Hepatocyte (in vitro differentiated cells): ENCODE results near the gene ZNF423. TPM values are rescaled to one million over a fixed set of nuclear protein-coding genes. Genes with fewer than 3 reads are reported as not detected.

Experiments used
- DNase-seq: peaks from one replicate; pipeline ENCODE4 v3.0.0-alpha.2; 2016; ENCODE audit warnings: low spot score
- H2AFZ ChIP-seq: fragments of 200-600 bp; sonication (generic); 2 replicates; pipeline ENCODE4 v1.6.0; 2016; ENCODE audit warnings: antibody characterized with exemption, mild to moderate bottlenecking
- H3K27ac ChIP-seq: fragments of 200-600 bp; sonication (generic); 2 replicates; pipeline ENCODE4 v1.5.1; 2016; ENCODE audit warnings: mild to moderate bottlenecking
- H3K27me3 ChIP-seq: fragments of 200-600 bp; sonication (generic); 2 replicates; pipeline ENCODE4 v1.6.1; 2016
- H3K36me3 ChIP-seq: fragments of 200-600 bp; sonication (generic); replicated peaks from 2 replicates; pipeline ENCODE4 v1.5.1; 2016; ENCODE audit warnings: low read depth; ENCODE audit not compliant: insufficient read depth
- H3K4me1 ChIP-seq: fragments of 200-600 bp; sonication (generic); 2 replicates; pipeline ENCODE4 v1.5.1; 2016; ENCODE audit warnings: mild to moderate bottlenecking, moderate library complexity; ENCODE audit not compliant: insufficient read depth
- H3K4me2 ChIP-seq: fragments of 200-600 bp; sonication (generic); 2 replicates; pipeline ENCODE4 v1.6.0; 2016
- H3K4me3 ChIP-seq: fragments of 200-600 bp; sonication (generic); 2 replicates; pipeline ENCODE4 v1.5.1; 2016; ENCODE audit warnings: mild to moderate bottlenecking
- H3K79me2 ChIP-seq: fragments of 200-600 bp; sonication (generic); 2 replicates; pipeline ENCODE4 v1.6.0; 2017; ENCODE audit warnings: mild to moderate bottlenecking
- H3K9me2 ChIP-seq: fragments of 200-600 bp; sonication (generic); replicated peaks from 2 replicates; pipeline ENCODE4 v1.6.0; 2017; ENCODE audit warnings: mild to moderate bottlenecking; ENCODE audit not compliant: insufficient read depth
- H3K9me3 ChIP-seq: fragments of 200-600 bp; sonication (generic); 2 replicates; pipeline ENCODE4 v1.5.1; 2016; ENCODE audit warnings: low read depth, mild to moderate bottlenecking
- H4K20me1 ChIP-seq: fragments of 200-600 bp; sonication (generic); 2 replicates; pipeline ENCODE4 v1.6.0; 2016; ENCODE audit warnings: mild to moderate bottlenecking; ENCODE audit not compliant: insufficient read depth, poor library complexity, severe bottlenecking
- EZH2 ChIP-seq: fragments of 200-600 bp; sonication (generic); IDR thresholded peaks from 2 replicates; pipeline ENCODE4 v1.6.1; 2016; ENCODE audit warnings: antibody characterized with exemption, mild to moderate bottlenecking, borderline replicate concordance
- EZH2phosphoT487 ChIP-seq: fragments of 200-600 bp; sonication (generic); IDR thresholded peaks from one replicate; pipeline ENCODE4 v1.6.1; 2018; ENCODE audit warnings: antibody characterized with exemption, mild to moderate bottlenecking, low read depth, moderate library complexity; ENCODE audit not compliant: unreplicated experiment, severe bottlenecking
- WGBS: methylation state at CpG from one replicate; pipeline ENCODE4 v1.1.6; 2016; ENCODE audit warnings: low lambda C conversion rate; ENCODE audit errors: missing lambda C conversion rate; 5-methylcytosine and 5-hydroxymethylcytosine counted together
- polyA plus RNA-seq: library from polyadenylated mRNA; unstranded; fragments of >200 nt; fragmentation: Nextera tagmentation; extraction: Ambion mirVana; gene quantifications from 2 replicates; pipeline ENCODE4 v1.2.1, GENCODE V29; 2016
- total RNA-seq: library from RNA; depleted of rRNA; stranded (reverse); fragments of >200 nt; gene quantifications from 2 replicates; pipeline ENCODE4 v1.2.3, GENCODE V29; 2014
- TF ChIP-seq, protein P1 (sequence below): fragments of 200-600 bp; sonication (generic); IDR thresholded peaks from 2 replicates; pipeline ENCODE4 v1.5.1; 2016; ENCODE audit warnings: antibody characterized with exemption, mild to moderate bottlenecking; ENCODE audit not compliant: poor library complexity

The ZNF423 gene
- total and polyA plus RNA-seq, 2 experiments from 2014 or later, result 9.6 to 11.8 TPM

- Histone ChIP-seq H3K9me3 (no peaks in the 10 kb centered on the region), H3K27ac (peak overlapping the region; percentile 67), H2AFZ (no peak overlapping the region), H3K4me2 (no peak overlapping the region), H3K9me2 (no peaks in the 10 kb centered on the region), H3K36me3 (no peaks in the 10 kb centered on the region), H4K20me1 (no peaks in the 10 kb centered on the region), H3K4me1 (peaks cover 38% of the 10 kb centered on the region), H3K27me3 (no peaks in the 10 kb centered on the region), H3K79me2 (no peaks in the 10 kb centered on the region), H3K4me3 (no peak overlapping the region)
- 81% methylated on average over 8 of the region's 8 CpGs for WGBS
- no peak for TF ChIP-seq EZH2
- TF ChIP-seq, protein P1, sequence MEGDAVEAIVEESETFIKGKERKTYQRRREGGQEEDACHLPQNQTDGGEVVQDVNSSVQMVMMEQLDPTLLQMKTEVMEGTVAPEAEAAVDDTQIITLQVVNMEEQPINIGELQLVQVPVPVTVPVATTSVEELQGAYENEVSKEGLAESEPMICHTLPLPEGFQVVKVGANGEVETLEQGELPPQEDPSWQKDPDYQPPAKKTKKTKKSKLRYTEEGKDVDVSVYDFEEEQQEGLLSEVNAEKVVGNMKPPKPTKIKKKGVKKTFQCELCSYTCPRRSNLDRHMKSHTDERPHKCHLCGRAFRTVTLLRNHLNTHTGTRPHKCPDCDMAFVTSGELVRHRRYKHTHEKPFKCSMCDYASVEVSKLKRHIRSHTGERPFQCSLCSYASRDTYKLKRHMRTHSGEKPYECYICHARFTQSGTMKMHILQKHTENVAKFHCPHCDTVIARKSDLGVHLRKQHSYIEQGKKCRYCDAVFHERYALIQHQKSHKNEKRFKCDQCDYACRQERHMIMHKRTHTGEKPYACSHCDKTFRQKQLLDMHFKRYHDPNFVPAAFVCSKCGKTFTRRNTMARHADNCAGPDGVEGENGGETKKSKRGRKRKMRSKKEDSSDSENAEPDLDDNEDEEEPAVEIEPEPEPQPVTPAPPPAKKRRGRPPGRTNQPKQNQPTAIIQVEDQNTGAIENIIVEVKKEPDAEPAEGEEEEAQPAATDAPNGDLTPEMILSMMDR, result no peak
- no peak for TF ChIP-seq EZH2phosphoT487
- DNase-seq, result no peak
Observed at GRCh38 chr16:49658531-49658930, 197.4 kb downstream of the ZNF423 start.

- 87% methylated on average over 11 of the region's 11 CpGs for WGBS
- TF ChIP-seq EZH2, result no peak
- no peak for TF ChIP-seq EZH2phosphoT487
- TF ChIP-seq, protein P1, result no peak
- Histone ChIP-seq H3K9me3 (no peaks in the 10 kb centered on the region), H3K27ac (no peak overlapping the region), H4K20me1 (no peaks in the 10 kb centered on the region), H3K79me2 (no peaks in the 10 kb centered on the region), H3K4me2 (no peak overlapping the region), H3K36me3 (no peaks in the 10 kb centered on the region), H2AFZ (no peak overlapping the region), H3K9me2 (no peaks in the 10 kb centered on the region), H3K4me1 (peaks cover 39% of the 10 kb centered on the region), H3K4me3 (no peak overlapping the region), H3K27me3 (no peaks in the 10 kb centered on the region)
- no peak for DNase-seq
Observed at GRCh38 chr16:49657736-49658465, 198.0 kb downstream of the ZNF423 start.

GRCh38 chr16:49654425-49654824 lies 201.5 kb downstream of the ZNF423 start:
- no peak for DNase-seq
- peak overlapping the region; percentile 29 for H3K27ac ChIP-seq
- no peak for TF ChIP-seq EZH2
- TF ChIP-seq EZH2phosphoT487, result no peak
- TF ChIP-seq, protein P1, result no peak
- 92% methylated on average over 4 of the region's 4 CpGs for WGBS
- H3K79me2 ChIP-seq, result no peaks in the 10 kb centered on the region
- no peak overlapping the region for H2AFZ ChIP-seq
- H3K9me3 ChIP-seq, result no peaks in the 10 kb centered on the region
- no peaks in the 10 kb centered on the region for H3K36me3 ChIP-seq
- H3K4me1 ChIP-seq, result peaks cover 54% of the 10 kb centered on the region
- no peak overlapping the region for H3K4me2 ChIP-seq
- H4K20me1 ChIP-seq, result no peaks in the 10 kb centered on the region
- H3K9me2 ChIP-seq, result no peaks in the 10 kb centered on the region
- H3K4me3 ChIP-seq, result no peak overlapping the region
- no peaks in the 10 kb centered on the region for H3K27me3 ChIP-seq
